Measurements from ENCODE around the gene PGBD2. TPM values are rescaled to one million over a fixed set of nuclear protein-coding genes. Genes with fewer than 3 reads are reported as not detected.

The PGBD2 gene
- total and polyA plus RNA-seq, 9 of the 15 experiments (the other 6 are each of a cell fraction or from before 2014, with no cell fraction given): 11.9 to 21.8 (median 14.7) TPM

DNA sequence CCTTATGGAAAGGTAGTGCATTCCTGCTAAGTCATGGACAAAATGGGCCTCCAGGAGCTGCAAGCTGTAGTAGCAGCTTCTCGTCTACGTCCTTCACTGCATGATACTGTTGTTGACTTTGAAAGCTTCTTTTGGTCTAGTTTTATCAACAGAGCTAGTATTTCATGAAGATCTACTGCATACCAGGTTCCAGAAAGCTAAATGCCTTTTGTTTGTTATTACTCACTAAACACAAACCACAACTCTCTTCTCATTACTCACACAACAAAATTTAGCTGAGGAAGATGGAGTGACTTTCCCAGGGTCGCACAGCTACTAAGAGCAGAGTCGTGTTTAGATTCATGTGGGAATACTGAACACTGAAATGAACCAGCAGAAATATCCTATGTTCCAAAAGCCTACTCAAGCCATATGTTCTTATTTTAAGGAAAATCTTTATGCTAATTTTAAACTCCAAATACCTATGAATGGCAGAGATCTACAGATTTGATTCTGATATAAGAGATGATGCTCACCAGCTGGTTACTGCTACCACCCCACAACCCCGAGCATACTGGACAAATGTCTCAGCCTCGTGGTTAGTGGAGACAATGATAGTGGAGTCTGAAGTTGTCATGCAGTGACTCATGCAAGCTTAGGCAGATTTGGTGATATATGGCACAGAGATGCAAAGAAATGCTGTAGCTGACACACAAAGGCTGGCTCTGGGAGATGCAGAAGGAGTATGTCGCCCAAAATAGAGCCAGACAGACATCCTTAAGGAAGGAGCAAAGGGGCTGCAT lies 20.6 kb downstream of the PGBD2 start (continued):
- no peak for TF ChIP-seq KAT7 (CRISPR knock-in tag; IDR thresholded peaks at IDR 0.05; ENCODE audit: borderline replicate concordance)
- 0 out of 2 replicates have a peak, but pooled peaks have one; percentile 43 for TF ChIP-seq CREM (IDR thresholded peaks at IDR 0.05; ENCODE audit: low read depth)
- TF ChIP-seq MTF1 (CRISPR knock-in tag; IDR thresholded peaks at IDR 0.05; ENCODE audit: borderline replicate concordance): no peak
- no peak for TF ChIP-seq CSDE1 (IDR thresholded peaks at IDR 0.05)
- 0 out of 4 replicates have a peak, but pooled peaks of 1 of the 2 experiments have one; percentile 32 for TF ChIP-seq ARNT (IDR thresholded peaks at IDR 0.05)
- TF ChIP-seq, protein P1, sequence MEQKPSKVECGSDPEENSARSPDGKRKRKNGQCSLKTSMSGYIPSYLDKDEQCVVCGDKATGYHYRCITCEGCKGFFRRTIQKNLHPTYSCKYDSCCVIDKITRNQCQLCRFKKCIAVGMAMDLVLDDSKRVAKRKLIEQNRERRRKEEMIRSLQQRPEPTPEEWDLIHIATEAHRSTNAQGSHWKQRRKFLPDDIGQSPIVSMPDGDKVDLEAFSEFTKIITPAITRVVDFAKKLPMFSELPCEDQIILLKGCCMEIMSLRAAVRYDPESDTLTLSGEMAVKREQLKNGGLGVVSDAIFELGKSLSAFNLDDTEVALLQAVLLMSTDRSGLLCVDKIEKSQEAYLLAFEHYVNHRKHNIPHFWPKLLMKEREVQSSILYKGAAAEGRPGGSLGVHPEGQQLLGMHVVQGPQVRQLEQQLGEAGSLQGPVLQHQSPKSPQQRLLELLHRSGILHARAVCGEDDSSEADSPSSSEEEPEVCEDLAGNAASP (IDR thresholded peaks at IDR 0.05): no peak
- TF ChIP-seq TCF7 (IDR thresholded peaks at IDR 0.05; ENCODE audit: borderline replicate concordance): no peak
- TF ChIP-seq ZNF780A (CRISPR knock-in tag; IDR thresholded peaks at IDR 0.05): no peak
- no peak for TF ChIP-seq ZNF408 (CRISPR knock-in tag; IDR thresholded peaks at IDR 0.05; ENCODE audit: low read depth)
- TF ChIP-seq ETV6 (IDR thresholded peaks at IDR 0.05; ENCODE audit: borderline replicate concordance in 1 of 2, low read depth in 2 of 2, low read length in 1 of 2): no peak
- no peak for TF ChIP-seq ETV6 (CRISPR knock-in tag; IDR thresholded peaks at IDR 0.05; ENCODE audit: borderline replicate concordance)
- TF ChIP-seq, protein P2, sequence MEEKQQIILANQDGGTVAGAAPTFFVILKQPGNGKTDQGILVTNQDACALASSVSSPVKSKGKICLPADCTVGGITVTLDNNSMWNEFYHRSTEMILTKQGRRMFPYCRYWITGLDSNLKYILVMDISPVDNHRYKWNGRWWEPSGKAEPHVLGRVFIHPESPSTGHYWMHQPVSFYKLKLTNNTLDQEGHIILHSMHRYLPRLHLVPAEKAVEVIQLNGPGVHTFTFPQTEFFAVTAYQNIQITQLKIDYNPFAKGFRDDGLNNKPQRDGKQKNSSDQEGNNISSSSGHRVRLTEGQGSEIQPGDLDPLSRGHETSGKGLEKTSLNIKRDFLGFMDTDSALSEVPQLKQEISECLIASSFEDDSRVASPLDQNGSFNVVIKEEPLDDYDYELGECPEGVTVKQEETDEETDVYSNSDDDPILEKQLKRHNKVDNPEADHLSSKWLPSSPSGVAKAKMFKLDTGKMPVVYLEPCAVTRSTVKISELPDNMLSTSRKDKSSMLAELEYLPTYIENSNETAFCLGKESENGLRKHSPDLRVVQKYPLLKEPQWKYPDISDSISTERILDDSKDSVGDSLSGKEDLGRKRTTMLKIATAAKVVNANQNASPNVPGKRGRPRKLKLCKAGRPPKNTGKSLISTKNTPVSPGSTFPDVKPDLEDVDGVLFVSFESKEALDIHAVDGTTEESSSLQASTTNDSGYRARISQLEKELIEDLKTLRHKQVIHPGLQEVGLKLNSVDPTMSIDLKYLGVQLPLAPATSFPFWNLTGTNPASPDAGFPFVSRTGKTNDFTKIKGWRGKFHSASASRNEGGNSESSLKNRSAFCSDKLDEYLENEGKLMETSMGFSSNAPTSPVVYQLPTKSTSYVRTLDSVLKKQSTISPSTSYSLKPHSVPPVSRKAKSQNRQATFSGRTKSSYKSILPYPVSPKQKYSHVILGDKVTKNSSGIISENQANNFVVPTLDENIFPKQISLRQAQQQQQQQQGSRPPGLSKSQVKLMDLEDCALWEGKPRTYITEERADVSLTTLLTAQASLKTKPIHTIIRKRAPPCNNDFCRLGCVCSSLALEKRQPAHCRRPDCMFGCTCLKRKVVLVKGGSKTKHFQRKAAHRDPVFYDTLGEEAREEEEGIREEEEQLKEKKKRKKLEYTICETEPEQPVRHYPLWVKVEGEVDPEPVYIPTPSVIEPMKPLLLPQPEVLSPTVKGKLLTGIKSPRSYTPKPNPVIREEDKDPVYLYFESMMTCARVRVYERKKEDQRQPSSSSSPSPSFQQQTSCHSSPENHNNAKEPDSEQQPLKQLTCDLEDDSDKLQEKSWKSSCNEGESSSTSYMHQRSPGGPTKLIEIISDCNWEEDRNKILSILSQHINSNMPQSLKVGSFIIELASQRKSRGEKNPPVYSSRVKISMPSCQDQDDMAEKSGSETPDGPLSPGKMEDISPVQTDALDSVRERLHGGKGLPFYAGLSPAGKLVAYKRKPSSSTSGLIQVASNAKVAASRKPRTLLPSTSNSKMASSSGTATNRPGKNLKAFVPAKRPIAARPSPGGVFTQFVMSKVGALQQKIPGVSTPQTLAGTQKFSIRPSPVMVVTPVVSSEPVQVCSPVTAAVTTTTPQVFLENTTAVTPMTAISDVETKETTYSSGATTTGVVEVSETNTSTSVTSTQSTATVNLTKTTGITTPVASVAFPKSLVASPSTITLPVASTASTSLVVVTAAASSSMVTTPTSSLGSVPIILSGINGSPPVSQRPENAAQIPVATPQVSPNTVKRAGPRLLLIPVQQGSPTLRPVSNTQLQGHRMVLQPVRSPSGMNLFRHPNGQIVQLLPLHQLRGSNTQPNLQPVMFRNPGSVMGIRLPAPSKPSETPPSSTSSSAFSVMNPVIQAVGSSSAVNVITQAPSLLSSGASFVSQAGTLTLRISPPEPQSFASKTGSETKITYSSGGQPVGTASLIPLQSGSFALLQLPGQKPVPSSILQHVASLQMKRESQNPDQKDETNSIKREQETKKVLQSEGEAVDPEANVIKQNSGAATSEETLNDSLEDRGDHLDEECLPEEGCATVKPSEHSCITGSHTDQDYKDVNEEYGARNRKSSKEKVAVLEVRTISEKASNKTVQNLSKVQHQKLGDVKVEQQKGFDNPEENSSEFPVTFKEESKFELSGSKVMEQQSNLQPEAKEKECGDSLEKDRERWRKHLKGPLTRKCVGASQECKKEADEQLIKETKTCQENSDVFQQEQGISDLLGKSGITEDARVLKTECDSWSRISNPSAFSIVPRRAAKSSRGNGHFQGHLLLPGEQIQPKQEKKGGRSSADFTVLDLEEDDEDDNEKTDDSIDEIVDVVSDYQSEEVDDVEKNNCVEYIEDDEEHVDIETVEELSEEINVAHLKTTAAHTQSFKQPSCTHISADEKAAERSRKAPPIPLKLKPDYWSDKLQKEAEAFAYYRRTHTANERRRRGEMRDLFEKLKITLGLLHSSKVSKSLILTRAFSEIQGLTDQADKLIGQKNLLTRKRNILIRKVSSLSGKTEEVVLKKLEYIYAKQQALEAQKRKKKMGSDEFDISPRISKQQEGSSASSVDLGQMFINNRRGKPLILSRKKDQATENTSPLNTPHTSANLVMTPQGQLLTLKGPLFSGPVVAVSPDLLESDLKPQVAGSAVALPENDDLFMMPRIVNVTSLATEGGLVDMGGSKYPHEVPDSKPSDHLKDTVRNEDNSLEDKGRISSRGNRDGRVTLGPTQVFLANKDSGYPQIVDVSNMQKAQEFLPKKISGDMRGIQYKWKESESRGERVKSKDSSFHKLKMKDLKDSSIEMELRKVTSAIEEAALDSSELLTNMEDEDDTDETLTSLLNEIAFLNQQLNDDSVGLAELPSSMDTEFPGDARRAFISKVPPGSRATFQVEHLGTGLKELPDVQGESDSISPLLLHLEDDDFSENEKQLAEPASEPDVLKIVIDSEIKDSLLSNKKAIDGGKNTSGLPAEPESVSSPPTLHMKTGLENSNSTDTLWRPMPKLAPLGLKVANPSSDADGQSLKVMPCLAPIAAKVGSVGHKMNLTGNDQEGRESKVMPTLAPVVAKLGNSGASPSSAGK (IDR thresholded peaks at IDR 0.05): peak; percentile 59
- TF ChIP-seq ZC3H11A (IDR thresholded peaks at IDR 0.05; ENCODE audit: low read depth, low read length): no peak
- no peak for TF ChIP-seq POLR2A (conservative IDR thresholded peaks at IDR 0.05)
- TF ChIP-seq, protein P3, sequence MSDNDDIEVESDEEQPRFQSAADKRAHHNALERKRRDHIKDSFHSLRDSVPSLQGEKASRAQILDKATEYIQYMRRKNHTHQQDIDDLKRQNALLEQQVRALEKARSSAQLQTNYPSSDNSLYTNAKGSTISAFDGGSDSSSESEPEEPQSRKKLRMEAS (CRISPR knock-in tag; IDR thresholded peaks at IDR 0.05): peak; percentile 69
- no peak for TF ChIP-seq HNRNPUL1 (IDR thresholded peaks at IDR 0.05; ENCODE audit: low read length)
- no peak for TF ChIP-seq ZKSCAN1 (IDR thresholded peaks at IDR 0.05; ENCODE audit: low read depth, low read length)
